Left renal pelvis (tissue), 4 donors: ENCODE measurements around the gene ANKRD16. TPM values are rescaled to one million over a fixed set of nuclear protein-coding genes. Genes with fewer than 3 reads are reported as not detected.
A peak's percentile ranks its signal among the peaks of the same experiment; 100 is the strongest.
"Not testable (repeated sequence)": the region's sequence is repeated elsewhere in the genome, so short reads cannot be mapped to it uniquely, and the experiment has no call there.

Experiments
- DNase-seq, 4 donors: peaks; one replicate each; pipeline ENCODE4 v3.0.0-alpha.2; 2013; ENCODE audit warnings: low read depth in 4 of 4, low spot score in 3 of 4
- polyA plus RNA-seq, 4 donors: library from polyadenylated mRNA; unstranded; fragments of 120-200 nt; gene quantifications; one replicate each; pipeline ENCODE4 v1.2.1, GENCODE V29; 2013; ENCODE audit not compliant: insufficient read length in 4 of 4

Gene ANKRD16
- polyA plus RNA-seq, 4 donors = 9.5 to 13.7 (median 10.7) TPM

GRCh38 chr10:5840314-5841307 lies 49.1 kb downstream of the ANKRD16 start:
- DNase-seq = peak in 1 of 4 donors; percentile 39

GRCh38 chr10:5836181-5836580 lies 53.5 kb downstream of the ANKRD16 start:
- not testable (repeated sequence) for DNase-seq

- DNase-seq = no peak
Measured at GRCh38 chr10:5835446-5836095, 54.1 kb downstream of the ANKRD16 start.

GRCh38 chr10:5833814-5834213 lies 55.9 kb downstream of the ANKRD16 start:
- no peak for DNase-seq

- no peak for DNase-seq
Measured at GRCh38 chr10:5832946-5833345, 56.7 kb downstream of the ANKRD16 start.

- no peak for DNase-seq
Measured at GRCh38 chr10:5831446-5831782, 58.3 kb downstream of the ANKRD16 start.

- DNase-seq = no peak
Measured at GRCh38 chr10:5830629-5831445, 58.9 kb downstream of the ANKRD16 start.

GRCh38 chr10:5829267-5829666 lies 60.4 kb downstream of the ANKRD16 start:
- DNase-seq = no peak

- no peak for DNase-seq
Measured at GRCh38 chr10:5828725-5829124, 61.0 kb downstream of the ANKRD16 start.

- DNase-seq = no peak
Measured at GRCh38 chr10:5827841-5828240, 61.9 kb downstream of the ANKRD16 start.

GRCh38 chr10:5826511-5826910 lies 63.2 kb downstream of the ANKRD16 start:
- DNase-seq = not testable (repeated sequence)

GRCh38 chr10:5818894-5819293 lies 70.8 kb downstream of the ANKRD16 start:
- no peak for DNase-seq

GRCh38 chr10:5818048-5818331 lies 71.7 kb downstream of the ANKRD16 start:
- no peak for DNase-seq

GRCh38 chr10:5817322-5818047 lies 72.2 kb downstream of the ANKRD16 start:
- no peak for DNase-seq

- DNase-seq = no peak
Measured at GRCh38 chr10:5816170-5816569, 73.5 kb downstream of the ANKRD16 start.

- DNase-seq = peak in 1 of 4 donors; percentile 23
Measured at GRCh38 chr10:5814110-5815107, 75.3 kb downstream of the ANKRD16 start.

- DNase-seq = peak; percentile 90 to 95 (median 95)
Measured at GRCh38 chr10:5813341-5814109, 76.2 kb downstream of the ANKRD16 start, which contains the start of gene GDI2. Gene GDI2 (minus strand): TSS chr10:5813434. CDS start chr10:5813258, 176 bp downstream.

GRCh38 chr10:5813091-5813340 lies 76.7 kb downstream of the ANKRD16 start:
- no peak for DNase-seq
